ENCODE data around the gene STOX2.

The STOX2 gene

GRCh38 chr4:184003433-184003832 lies 98.3 kb downstream of the STOX2 start:
- no peak overlapping the region for H3K4me3 ChIP-seq (IDR thresholded peaks at IDR 0.05; ENCODE audit: insufficient read depth, low read depth, low read length)
- no peak overlapping the region for H3K4me2 ChIP-seq
- no peaks in the 10 kb centered on the region for H3K4me1 ChIP-seq (ENCODE audit: low read depth, poor library complexity, severe bottlenecking)
- H3K9ac ChIP-seq: no peak overlapping the region
- H3K27ac ChIP-seq: no peak overlapping the region
- no peaks in the 10 kb centered on the region for H4K20me1 ChIP-seq (ENCODE audit: insufficient read depth)
- H3K27me3 ChIP-seq (ENCODE audit: insufficient read depth, low read depth): no peaks in the 10 kb centered on the region
- no peak for TF ChIP-seq CTCF (conservative IDR thresholded peaks at IDR 0.05; ENCODE audit: low read depth, low read length)
- H3K36me3 ChIP-seq (ENCODE audit: insufficient read depth): no peaks in the 10 kb centered on the region
- H2AFZ ChIP-seq (ENCODE audit: low read depth): no peak overlapping the region
- H3K79me2 ChIP-seq (ENCODE audit: insufficient read depth, low read depth): no peaks in the 10 kb centered on the region

GRCh38 chr4:184007891-184008290 lies 102.8 kb downstream of the STOX2 start:
- Histone ChIP-seq H3K27ac (no peak overlapping the region), H3K4me2 (no peak overlapping the region), H3K36me3 (ENCODE audit: insufficient read depth) (no peaks in the 10 kb centered on the region), H3K4me3 (IDR thresholded peaks at IDR 0.05; ENCODE audit: insufficient read depth, low read depth, low read length) (no peak overlapping the region), H2AFZ (ENCODE audit: low read depth) (no peak overlapping the region), H3K79me2 (ENCODE audit: insufficient read depth, low read depth) (no peaks in the 10 kb centered on the region), H3K27me3 (ENCODE audit: insufficient read depth, low read depth) (no peaks in the 10 kb centered on the region), H3K4me1 (ENCODE audit: low read depth, poor library complexity, severe bottlenecking) (no peaks in the 10 kb centered on the region), H3K9ac (no peak overlapping the region), H4K20me1 (ENCODE audit: insufficient read depth) (no peaks in the 10 kb centered on the region)
- TF ChIP-seq CTCF (conservative IDR thresholded peaks at IDR 0.05; ENCODE audit: low read depth, low read length): no peak

DNA sequence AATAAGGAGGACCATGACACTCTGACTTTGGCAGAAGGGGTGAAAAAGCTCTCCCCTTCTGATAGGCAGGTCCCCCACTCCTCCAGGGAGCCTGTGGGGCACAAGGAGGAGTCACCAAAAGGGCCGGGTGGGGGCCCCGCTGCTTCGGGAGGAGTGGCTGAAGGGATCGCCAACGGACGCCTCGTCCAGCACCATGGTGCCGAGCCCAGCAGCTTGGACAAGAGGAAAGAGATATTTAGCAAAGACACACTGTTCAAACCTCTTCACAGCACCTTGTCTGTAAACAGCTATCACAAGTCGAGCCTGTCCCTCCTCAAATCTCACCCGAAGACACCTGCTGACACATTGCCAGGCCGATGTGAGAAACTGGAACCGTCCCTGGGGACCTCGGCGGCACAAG lies 105.6 kb downstream of the STOX2 start:
- H4K20me1 ChIP-seq (ENCODE audit: insufficient read depth): no peaks in the 10 kb centered on the region
- no peak overlapping the region for H3K9ac ChIP-seq
- no peaks in the 10 kb centered on the region for H3K4me1 ChIP-seq (ENCODE audit: low read depth, poor library complexity, severe bottlenecking)
- no peak overlapping the region for H3K4me2 ChIP-seq
- TF ChIP-seq CTCF (conservative IDR thresholded peaks at IDR 0.05; ENCODE audit: low read depth, low read length): no peak
- H3K27ac ChIP-seq: no peak overlapping the region
- H3K79me2 ChIP-seq (ENCODE audit: insufficient read depth, low read depth): no peaks in the 10 kb centered on the region
- no peak overlapping the region for H3K4me3 ChIP-seq (IDR thresholded peaks at IDR 0.05; ENCODE audit: insufficient read depth, low read depth, low read length)
- H3K36me3 ChIP-seq (ENCODE audit: insufficient read depth): no peaks in the 10 kb centered on the region
- H2AFZ ChIP-seq (ENCODE audit: low read depth): no peak overlapping the region
- no peaks in the 10 kb centered on the region for H3K27me3 ChIP-seq (ENCODE audit: insufficient read depth, low read depth)

DNA sequence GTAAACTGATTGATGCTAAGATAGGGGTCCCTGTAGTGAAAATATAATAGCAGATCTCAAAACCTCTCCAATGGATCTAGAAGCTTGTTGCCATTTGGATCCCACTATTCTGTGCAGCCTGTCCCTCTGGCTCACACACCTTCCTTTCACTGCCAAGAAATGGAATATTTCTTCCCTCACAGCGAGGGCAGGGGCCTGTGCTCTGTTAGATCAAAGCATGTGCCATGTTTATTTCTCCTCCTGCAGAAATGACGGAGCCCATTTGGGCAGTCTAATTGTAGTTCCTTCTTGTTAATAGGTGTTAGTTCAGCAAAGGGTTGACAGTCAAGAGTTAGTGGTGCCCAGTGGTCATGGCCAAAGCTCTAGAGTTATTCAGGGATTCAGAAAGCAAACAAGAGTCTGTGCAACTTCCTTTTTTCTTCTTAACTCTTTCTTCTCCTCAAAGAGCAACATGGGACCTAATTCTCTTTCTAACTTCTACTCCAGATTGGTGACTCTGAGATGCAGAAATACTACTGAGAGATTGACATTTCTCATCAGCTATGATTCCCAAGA lies 106.8 kb downstream of the STOX2 start:
- H3K4me2 ChIP-seq: no peak overlapping the region
- no peaks in the 10 kb centered on the region for H4K20me1 ChIP-seq (ENCODE audit: insufficient read depth)
- TF ChIP-seq CTCF (conservative IDR thresholded peaks at IDR 0.05; ENCODE audit: low read depth, low read length): no peak
- no peaks in the 10 kb centered on the region for H3K4me1 ChIP-seq (ENCODE audit: low read depth, poor library complexity, severe bottlenecking)
- H3K9ac ChIP-seq: no peak overlapping the region
- H3K36me3 ChIP-seq (ENCODE audit: insufficient read depth): no peaks in the 10 kb centered on the region
- H3K27ac ChIP-seq: no peak overlapping the region
- no peak overlapping the region for H3K4me3 ChIP-seq (IDR thresholded peaks at IDR 0.05; ENCODE audit: insufficient read depth, low read depth, low read length)
- no peaks in the 10 kb centered on the region for H3K79me2 ChIP-seq (ENCODE audit: insufficient read depth, low read depth)
- no peaks in the 10 kb centered on the region for H3K27me3 ChIP-seq (ENCODE audit: insufficient read depth, low read depth)
- no peak overlapping the region for H2AFZ ChIP-seq (ENCODE audit: low read depth)

Data from KMS-11 (cell line).